Liver (tissue), 9 donors: ENCODE results near the gene TUB. TPM values are rescaled to one million over a fixed set of nuclear protein-coding genes. Genes with fewer than 3 reads are reported as not detected.

Experiments
- DNase-seq: peaks from one replicate; pipeline ENCODE4 v3.0.0-alpha.2; 2017; ENCODE audit warnings: low spot score
- H3K27ac ChIP-seq, 2 donors: one replicate each; pipeline ENCODE4 v1.7.0; 2013; ENCODE audit warnings: inconsistent platforms in 2 of 2, low read length in 2 of 2, control low read depth in 1 of 2, low read depth in 1 of 2, mild to moderate bottlenecking in 1 of 2
- H3K27me3 ChIP-seq, 4 donors: one replicate each; pipeline versions ENCODE4 v1.6.1 to v1.7.0; 2013; ENCODE audit warnings: low read length in 3 of 4, inconsistent platforms in 1 of 4, mild to moderate bottlenecking in 1 of 4, moderate library complexity in 1 of 4; ENCODE audit not compliant: control insufficient read depth in 4 of 4, insufficient read depth in 4 of 4
- H3K36me3 ChIP-seq, 4 donors: one replicate each; pipeline versions ENCODE4 v1.6.1 to v1.7.0; 2013; ENCODE audit warnings: low read length in 3 of 4, mild to moderate bottlenecking in 3 of 4, low read depth in 1 of 4, moderate library complexity in 1 of 4; ENCODE audit not compliant: control insufficient read depth in 4 of 4, insufficient read depth in 3 of 4
- H3K4me1 ChIP-seq, 4 donors: one replicate each; pipeline versions ENCODE4 v1.6.1 to v1.7.0; 2013; ENCODE audit warnings: low read length in 3 of 4, mild to moderate bottlenecking in 3 of 4, moderate library complexity in 1 of 4; ENCODE audit not compliant: control insufficient read depth in 4 of 4, insufficient read depth in 4 of 4
- H3K4me3 ChIP-seq, 3 donors: one replicate each; pipeline versions ENCODE4 v1.6.1 to v1.7.0; 2013; ENCODE audit warnings: low read length in 3 of 3, control low read depth in 1 of 3, low read depth in 1 of 3, mild to moderate bottlenecking in 1 of 3
- H3K9ac ChIP-seq, 2 donors: one replicate each; pipeline ENCODE4 v1.7.0; 2013; ENCODE audit warnings: low read length in 2 of 2, mild to moderate bottlenecking in 2 of 2, moderate library complexity in 2 of 2, control low read depth in 1 of 2, low read depth in 1 of 2
- H3K9me3 ChIP-seq, 4 donors: one replicate each; pipeline versions ENCODE4 v1.6.1 to v1.7.0; 2013; ENCODE audit warnings: low read length in 3 of 4; ENCODE audit not compliant: control insufficient read depth in 4 of 4
- ATF3 ChIP-seq: IDR thresholded peaks from 2 replicates; pipeline ENCODE4 v1.6.1; 2016; ENCODE audit warnings: antibody characterized with exemption
- EGR1 ChIP-seq, 2 donors: IDR thresholded peaks; 2 replicates each; pipeline ENCODE4 v1.6.1; 2016 to 2018; ENCODE audit warnings: antibody characterized with exemption in 2 of 2, low read depth in 2 of 2
- FOXA1 ChIP-seq: IDR thresholded peaks from 2 replicates; pipeline ENCODE4 v1.6.1; 2016; ENCODE audit warnings: antibody characterized with exemption
- FOXA2 ChIP-seq: IDR thresholded peaks from 2 replicates; pipeline ENCODE4 v1.6.1; 2016; ENCODE audit warnings: antibody characterized with exemption
- GABPA ChIP-seq, 2 donors: IDR thresholded peaks in 1 of 2; conservative IDR thresholded peaks in 1 of 2; 2 replicates each; pipeline ENCODE4 v1.6.1; 2016; ENCODE audit warnings: antibody characterized with exemption in 2 of 2, mild to moderate bottlenecking in 1 of 2, moderate library complexity in 1 of 2
- HNF4A ChIP-seq, 2 donors: conservative IDR thresholded peaks; 2 replicates each; pipeline ENCODE4 v1.6.1; 2016; ENCODE audit warnings: antibody characterized with exemption in 2 of 2, mild to moderate bottlenecking in 2 of 2
- HNF4G ChIP-seq: IDR thresholded peaks from 2 replicates; pipeline ENCODE4 v1.6.1; 2016; ENCODE audit warnings: antibody characterized with exemption
- JUND ChIP-seq, 2 donors: IDR thresholded peaks; 2 replicates each; pipeline ENCODE4 v1.6.1; 2016; ENCODE audit warnings: antibody characterized with exemption in 2 of 2
- NR2F2 ChIP-seq: IDR thresholded peaks from 2 replicates; pipeline ENCODE4 v1.6.1; 2016; ENCODE audit warnings: antibody characterized with exemption
- RAD21 ChIP-seq, 2 donors: IDR thresholded peaks; 2 replicates each; pipeline ENCODE4 v1.6.1; 2016; ENCODE audit warnings: antibody characterized with exemption in 2 of 2, mild to moderate bottlenecking in 2 of 2
- RXRA ChIP-seq, 2 donors: IDR thresholded peaks; 2 replicates each; pipeline ENCODE4 v1.6.1; 2017 to 2018; ENCODE audit warnings: antibody characterized with exemption in 2 of 2, mild to moderate bottlenecking in 1 of 2
- SP1 ChIP-seq: IDR thresholded peaks from 2 replicates; pipeline ENCODE4 v1.6.1; 2018; ENCODE audit warnings: antibody characterized with exemption, mild to moderate bottlenecking
- TAF1 ChIP-seq: conservative IDR thresholded peaks from 2 replicates; pipeline ENCODE4 v1.6.1; 2016; ENCODE audit warnings: antibody characterized with exemption, mild to moderate bottlenecking
- YY1 ChIP-seq: IDR thresholded peaks from 2 replicates; pipeline ENCODE4 v1.6.1; 2016; ENCODE audit warnings: antibody characterized with exemption, mild to moderate bottlenecking
- ZBTB33 ChIP-seq: IDR thresholded peaks from 2 replicates; pipeline ENCODE4 v1.6.1; 2016; ENCODE audit warnings: antibody characterized with exemption
- WGBS: extraction: QIAGEN DNeasy Blood & Tissue Kit; methylation state at CpG from one replicate; pipeline ENCODE4 v1.1.7; 2013; 5-methylcytosine and 5-hydroxymethylcytosine counted together
- polyA plus RNA-seq, 2 donors: library from polyadenylated mRNA; stranded (reverse) in 1 of 2; unstranded in 1 of 2; fragments of 200-250 nt in 1 of 2; fragments of >200 nt in 1 of 2; fragmentation: Nextera tagmentation in 1 of 2; extraction: Ambion mirVana in 1 of 2; gene quantifications; one replicate each; pipeline versions ENCODE4 v1.2.1 to v1.2.3, GENCODE V29; 2013 to 2015
- total RNA-seq, 2 donors: library from RNA; depleted of rRNA; stranded (reverse); fragments of >200 nt; gene quantifications; one replicate each; pipeline ENCODE4 v1.2.3, GENCODE V29; 2014
- TF ChIP-seq, protein P1 (sequence below): fragments of 150-350 bp; IDR thresholded peaks from 2 replicates; pipeline ENCODE4 v1.5.1; 2017; ENCODE audit warnings: improper control_type of control experiment, low read depth, low read length; ENCODE audit not compliant: missing input control
- TF ChIP-seq, protein P2 (sequence below): IDR thresholded peaks from 2 replicates; pipeline ENCODE4 v1.6.1; 2016; ENCODE audit warnings: antibody characterized with exemption
- TF ChIP-seq, protein P3 (sequence below): IDR thresholded peaks from 2 replicates; pipeline ENCODE4 v1.6.1; 2016; ENCODE audit warnings: antibody characterized with exemption, mild to moderate bottlenecking
- donor health status: healthy.
- donor health status: healthy.
- donor health status: healthy.
- donor health status: healthy.
- donor health status: healthy.

TUB gene
- total and polyA plus RNA-seq, 4 donors: 0.15 to 1.3 (median 0.66) TPM

- TF ChIP-seq, protein P1, sequence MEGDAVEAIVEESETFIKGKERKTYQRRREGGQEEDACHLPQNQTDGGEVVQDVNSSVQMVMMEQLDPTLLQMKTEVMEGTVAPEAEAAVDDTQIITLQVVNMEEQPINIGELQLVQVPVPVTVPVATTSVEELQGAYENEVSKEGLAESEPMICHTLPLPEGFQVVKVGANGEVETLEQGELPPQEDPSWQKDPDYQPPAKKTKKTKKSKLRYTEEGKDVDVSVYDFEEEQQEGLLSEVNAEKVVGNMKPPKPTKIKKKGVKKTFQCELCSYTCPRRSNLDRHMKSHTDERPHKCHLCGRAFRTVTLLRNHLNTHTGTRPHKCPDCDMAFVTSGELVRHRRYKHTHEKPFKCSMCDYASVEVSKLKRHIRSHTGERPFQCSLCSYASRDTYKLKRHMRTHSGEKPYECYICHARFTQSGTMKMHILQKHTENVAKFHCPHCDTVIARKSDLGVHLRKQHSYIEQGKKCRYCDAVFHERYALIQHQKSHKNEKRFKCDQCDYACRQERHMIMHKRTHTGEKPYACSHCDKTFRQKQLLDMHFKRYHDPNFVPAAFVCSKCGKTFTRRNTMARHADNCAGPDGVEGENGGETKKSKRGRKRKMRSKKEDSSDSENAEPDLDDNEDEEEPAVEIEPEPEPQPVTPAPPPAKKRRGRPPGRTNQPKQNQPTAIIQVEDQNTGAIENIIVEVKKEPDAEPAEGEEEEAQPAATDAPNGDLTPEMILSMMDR: no peak
- TF ChIP-seq, protein P2, sequence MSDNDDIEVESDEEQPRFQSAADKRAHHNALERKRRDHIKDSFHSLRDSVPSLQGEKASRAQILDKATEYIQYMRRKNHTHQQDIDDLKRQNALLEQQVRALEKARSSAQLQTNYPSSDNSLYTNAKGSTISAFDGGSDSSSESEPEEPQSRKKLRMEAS: no peak
- no peak for TF ChIP-seq JUND (IDR thresholded peaks at IDR 0.05)
Observed at GRCh38 chr11:8060146-8060719, 20.8 kb upstream of the TUB start (continued).

- Histone ChIP-seq H3K4me1 (peaks cover 0 to 5% (median 0%) of the 10 kb centered on the region in 4 donors), H3K36me3 (no peaks in the 10 kb centered on the region), H3K27me3 (no peaks in the 10 kb centered on the region), H3K9ac (no peak overlapping the region), H3K9me3 (no peaks in the 10 kb centered on the region), H3K27ac (no peak overlapping the region), H3K4me3 (no peak overlapping the region)
- TF ChIP-seq ATF3 (no peak), NR2F2 (no peak), SP1 (no peak), JUND (IDR thresholded peaks at IDR 0.05) (no peak), RXRA (IDR thresholded peaks at IDR 0.05) (no peak), FOXA2 (no peak), RAD21 (IDR thresholded peaks at IDR 0.05) (no peak), GABPA (IDR thresholded peaks at IDR 0.05 in 1 of 2, conservative IDR thresholded peaks at IDR 0.05 in 1 of 2) (no peak), YY1 (no peak), TAF1 (no peak), ZBTB33 (no peak), HNF4G (no peak), EGR1 (IDR thresholded peaks at IDR 0.05; ENCODE audit: low read depth in 2 of 2) (no peak), FOXA1 (no peak), HNF4A (conservative IDR thresholded peaks at IDR 0.05) (no peak)
- TF ChIP-seq, protein P3, sequence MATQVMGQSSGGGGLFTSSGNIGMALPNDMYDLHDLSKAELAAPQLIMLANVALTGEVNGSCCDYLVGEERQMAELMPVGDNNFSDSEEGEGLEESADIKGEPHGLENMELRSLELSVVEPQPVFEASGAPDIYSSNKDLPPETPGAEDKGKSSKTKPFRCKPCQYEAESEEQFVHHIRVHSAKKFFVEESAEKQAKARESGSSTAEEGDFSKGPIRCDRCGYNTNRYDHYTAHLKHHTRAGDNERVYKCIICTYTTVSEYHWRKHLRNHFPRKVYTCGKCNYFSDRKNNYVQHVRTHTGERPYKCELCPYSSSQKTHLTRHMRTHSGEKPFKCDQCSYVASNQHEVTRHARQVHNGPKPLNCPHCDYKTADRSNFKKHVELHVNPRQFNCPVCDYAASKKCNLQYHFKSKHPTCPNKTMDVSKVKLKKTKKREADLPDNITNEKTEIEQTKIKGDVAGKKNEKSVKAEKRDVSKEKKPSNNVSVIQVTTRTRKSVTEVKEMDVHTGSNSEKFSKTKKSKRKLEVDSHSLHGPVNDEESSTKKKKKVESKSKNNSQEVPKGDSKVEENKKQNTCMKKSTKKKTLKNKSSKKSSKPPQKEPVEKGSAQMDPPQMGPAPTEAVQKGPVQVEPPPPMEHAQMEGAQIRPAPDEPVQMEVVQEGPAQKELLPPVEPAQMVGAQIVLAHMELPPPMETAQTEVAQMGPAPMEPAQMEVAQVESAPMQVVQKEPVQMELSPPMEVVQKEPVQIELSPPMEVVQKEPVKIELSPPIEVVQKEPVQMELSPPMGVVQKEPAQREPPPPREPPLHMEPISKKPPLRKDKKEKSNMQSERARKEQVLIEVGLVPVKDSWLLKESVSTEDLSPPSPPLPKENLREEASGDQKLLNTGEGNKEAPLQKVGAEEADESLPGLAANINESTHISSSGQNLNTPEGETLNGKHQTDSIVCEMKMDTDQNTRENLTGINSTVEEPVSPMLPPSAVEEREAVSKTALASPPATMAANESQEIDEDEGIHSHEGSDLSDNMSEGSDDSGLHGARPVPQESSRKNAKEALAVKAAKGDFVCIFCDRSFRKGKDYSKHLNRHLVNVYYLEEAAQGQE: no peak
- TF ChIP-seq, protein P1: no peak
- TF ChIP-seq, protein P2: no peak
- no peak for DNase-seq
- 88% methylated on average over 12 of the region's 12 CpGs for WGBS
Observed at GRCh38 chr11:8060801-8061554, 20.0 kb upstream of the TUB start.
